HCT116 (cell line): ENCODE results near the gene TMEM201.

Experiments
- CEBPB ChIP-seq: IDR thresholded peaks from 2 replicates; pipeline ENCODE4 v1.6.1; 2012; ENCODE audit warnings: low read depth
- CTCF ChIP-seq, 3 experiments: fragments of 200-600 bp in 1 of 3; sonication (generic) in 1 of 3; IDR thresholded peaks in 2 of 3; conservative IDR thresholded peaks in 1 of 3; 2 replicates each; pipeline ENCODE4 v1.5.1; 2012 to 2017; ENCODE audit warnings: low read depth in 2 of 3, low read length in 2 of 3, antibody characterized with exemption in 1 of 3, borderline replicate concordance in 1 of 3, control low read depth in 1 of 3, mild to moderate bottlenecking in 1 of 3, mixed read lengths in 1 of 3, mixed run types in 1 of 3, moderate library complexity in 1 of 3; ENCODE audit not compliant: insufficient read depth in 1 of 3
- EZH2 ChIP-seq: fragments of 200-600 bp; sonication (generic); IDR thresholded peaks from 2 replicates; pipeline ENCODE4 v1.6.1; 2017; ENCODE audit warnings: antibody characterized with exemption, mixed run types
- POLR2A ChIP-seq: IDR thresholded peaks from 2 replicates; pipeline ENCODE4 v1.7.0; 2011; ENCODE audit warnings: borderline replicate concordance; ENCODE audit not compliant: insufficient read depth, insufficient read length; ENCODE audit errors: extremely low read depth
- POLR2AphosphoS5 ChIP-seq: IDR thresholded peaks from 2 replicates; pipeline ENCODE4 v1.6.1; 2011; ENCODE audit warnings: mild to moderate bottlenecking, low read depth, low read length, moderate library complexity
- SIN3A ChIP-seq: IDR thresholded peaks from 2 replicates; pipeline ENCODE4 v1.6.1; 2012; ENCODE audit warnings: low read depth

- no peak for TF ChIP-seq CTCF (IDR thresholded peaks at IDR 0.05 in 2 of 3, conservative IDR thresholded peaks at IDR 0.05 in 1 of 3; ENCODE audit: borderline replicate concordance in 1 of 3, insufficient read depth in 1 of 3, low read depth in 2 of 3, low read length in 2 of 3)
- no peak for TF ChIP-seq POLR2A
- TF ChIP-seq CEBPB: no peak
- TF ChIP-seq POLR2AphosphoS5: no peak
- TF ChIP-seq EZH2: no peak
- TF ChIP-seq SIN3A: no peak
These were observed 46.3 kb upstream of the TMEM201 start for GRCh38 chr1:9542430-9542829.
